ENCODE measurements around the gene ARHGAP44. TPM values are rescaled to one million over a fixed set of nuclear protein-coding genes. Genes with fewer than 3 reads are reported as not detected.
"Not testable (repeated sequence)": the region's sequence is repeated elsewhere in the genome, so short reads cannot be mapped to it uniquely, and the experiment has no call there.

Gene ARHGAP44
- total and polyA plus RNA-seq, 4 donors = 7.4 to 26.2 (median 24.3) TPM

- Histone ChIP-seq H3K9me3 (ENCODE audit: control insufficient read depth, insufficient read depth, low read length) (no peaks in the 10 kb centered on the region), H3K4me3 (ENCODE audit: low read depth, low read length) (no peak overlapping the region), H3K36me3 (ENCODE audit: control insufficient read depth, insufficient read depth, low read length) (no peaks in the 10 kb centered on the region), H3K4me1 (ENCODE audit: control insufficient read depth, insufficient read depth, low read length) (no peaks in the 10 kb centered on the region), H3K27ac (ENCODE audit: low read depth, low read length) (no peak overlapping the region), H3K27me3 (ENCODE audit: control insufficient read depth, insufficient read depth, low read length) (no peaks in the 10 kb centered on the region)
- WGBS (ENCODE audit: insufficient coverage) = 100% methylated on average over 1 of the region's 8 CpGs
- no peak for DNase-seq (ENCODE audit: low read depth in 4 of 6, low spot score in 6 of 6)
Observed at GRCh38 chr17:12877953-12878669, 88.8 kb downstream of the ARHGAP44 start.

GRCh38 chr17:12879096-12879495, 89.8 kb downstream of the ARHGAP44 start:
- not testable (repeated sequence) for H3K36me3 ChIP-seq (ENCODE audit: control insufficient read depth, insufficient read depth, low read length); H3K4me1 ChIP-seq (ENCODE audit: control insufficient read depth, insufficient read depth, low read length); H3K4me3 ChIP-seq (ENCODE audit: low read depth, low read length); H3K9me3 ChIP-seq (ENCODE audit: control insufficient read depth, insufficient read depth, low read length); H3K27ac ChIP-seq (ENCODE audit: low read depth, low read length); DNase-seq (ENCODE audit: low read depth in 4 of 6, low spot score in 6 of 6); H3K27me3 ChIP-seq (ENCODE audit: control insufficient read depth, insufficient read depth, low read length)
- no CpG with 5 or more reads among the region's 5 CpGs for WGBS (ENCODE audit: insufficient coverage)

- no peak overlapping the region for H3K27ac ChIP-seq (ENCODE audit: low read depth, low read length)
- no peak for DNase-seq (ENCODE audit: low read depth in 4 of 6, low spot score in 6 of 6)
- no peak overlapping the region for H3K4me3 ChIP-seq (ENCODE audit: low read depth, low read length)
- H3K9me3 ChIP-seq (ENCODE audit: control insufficient read depth, insufficient read depth, low read length) = peaks cover 2% of the 10 kb centered on the region
- H3K27me3 ChIP-seq (ENCODE audit: control insufficient read depth, insufficient read depth, low read length) = no peaks in the 10 kb centered on the region
- H3K4me1 ChIP-seq (ENCODE audit: control insufficient read depth, insufficient read depth, low read length) = no peaks in the 10 kb centered on the region
- no peaks in the 10 kb centered on the region for H3K36me3 ChIP-seq (ENCODE audit: control insufficient read depth, insufficient read depth, low read length)
- no CpG with 5 or more reads among the region's 2 CpGs for WGBS (ENCODE audit: insufficient coverage)
Observed at GRCh38 chr17:12883472-12883871, 94.2 kb downstream of the ARHGAP44 start.

GRCh38 chr17:12887088-12887487, 97.8 kb downstream of the ARHGAP44 start:
- peaks cover 2% of the 10 kb centered on the region for H3K9me3 ChIP-seq (ENCODE audit: control insufficient read depth, insufficient read depth, low read length)
- no CpG with 5 or more reads among the region's 2 CpGs for WGBS (ENCODE audit: insufficient coverage)
- no peaks in the 10 kb centered on the region for H3K36me3 ChIP-seq (ENCODE audit: control insufficient read depth, insufficient read depth, low read length)
- no peak overlapping the region for H3K4me3 ChIP-seq (ENCODE audit: low read depth, low read length)
- no peaks in the 10 kb centered on the region for H3K4me1 ChIP-seq (ENCODE audit: control insufficient read depth, insufficient read depth, low read length)
- DNase-seq (ENCODE audit: low read depth in 4 of 6, low spot score in 6 of 6) = no peak
- no peak overlapping the region for H3K27ac ChIP-seq (ENCODE audit: low read depth, low read length)
- H3K27me3 ChIP-seq (ENCODE audit: control insufficient read depth, insufficient read depth, low read length) = no peaks in the 10 kb centered on the region

- Histone ChIP-seq H3K27ac (ENCODE audit: low read depth, low read length) (no peak overlapping the region), H3K9me3 (ENCODE audit: control insufficient read depth, insufficient read depth, low read length) (peaks cover 2% of the 10 kb centered on the region), H3K4me1 (ENCODE audit: control insufficient read depth, insufficient read depth, low read length) (no peaks in the 10 kb centered on the region), H3K27me3 (ENCODE audit: control insufficient read depth, insufficient read depth, low read length) (no peaks in the 10 kb centered on the region), H3K4me3 (ENCODE audit: low read depth, low read length) (no peak overlapping the region), H3K36me3 (ENCODE audit: control insufficient read depth, insufficient read depth, low read length) (peaks cover 5% of the 10 kb centered on the region)
- WGBS (ENCODE audit: insufficient coverage) = 86% methylated on average over 9 of the region's 11 CpGs
- no peak for DNase-seq (ENCODE audit: low read depth in 4 of 6, low spot score in 6 of 6)
Observed at GRCh38 chr17:12896180-12896785, 107.0 kb downstream of the ARHGAP44 start.

GRCh38 chr17:12898110-12898509, 108.8 kb downstream of the ARHGAP44 start:
- Histone ChIP-seq H3K9me3 (ENCODE audit: control insufficient read depth, insufficient read depth, low read length) (peaks cover 2% of the 10 kb centered on the region), H3K27ac (ENCODE audit: low read depth, low read length) (no peak overlapping the region), H3K4me3 (ENCODE audit: low read depth, low read length) (no peak overlapping the region), H3K27me3 (ENCODE audit: control insufficient read depth, insufficient read depth, low read length) (no peaks in the 10 kb centered on the region), H3K36me3 (ENCODE audit: control insufficient read depth, insufficient read depth, low read length) (peaks cover 5% of the 10 kb centered on the region), H3K4me1 (ENCODE audit: control insufficient read depth, insufficient read depth, low read length) (no peaks in the 10 kb centered on the region)
- DNase-seq (ENCODE audit: low read depth in 4 of 6, low spot score in 6 of 6) = no peak
- whole genome bisulfite sequencing (ENCODE audit: insufficient coverage) = 43% methylated on average over 3 of the region's 3 CpGs

GRCh38 chr17:12899604-12900003, 110.3 kb downstream of the ARHGAP44 start:
- no peaks in the 10 kb centered on the region for H3K27me3 ChIP-seq (ENCODE audit: control insufficient read depth, insufficient read depth, low read length)
- DNase-seq (ENCODE audit: low read depth in 4 of 6, low spot score in 6 of 6) = no peak
- H3K27ac ChIP-seq (ENCODE audit: low read depth, low read length) = no peak overlapping the region
- H3K4me3 ChIP-seq (ENCODE audit: low read depth, low read length) = no peak overlapping the region
- H3K9me3 ChIP-seq (ENCODE audit: control insufficient read depth, insufficient read depth, low read length) = peaks cover 2% of the 10 kb centered on the region
- 64% methylated on average over 3 of the region's 4 CpGs for WGBS (ENCODE audit: insufficient coverage)
- no peaks in the 10 kb centered on the region for H3K4me1 ChIP-seq (ENCODE audit: control insufficient read depth, insufficient read depth, low read length)
- peaks cover 5% of the 10 kb centered on the region for H3K36me3 ChIP-seq (ENCODE audit: control insufficient read depth, insufficient read depth, low read length)

- Histone ChIP-seq H3K9me3 (ENCODE audit: control insufficient read depth, insufficient read depth, low read length) (peaks cover 2% of the 10 kb centered on the region), H3K4me1 (ENCODE audit: control insufficient read depth, insufficient read depth, low read length) (no peaks in the 10 kb centered on the region), H3K4me3 (ENCODE audit: low read depth, low read length) (no peak overlapping the region), H3K27me3 (ENCODE audit: control insufficient read depth, insufficient read depth, low read length) (no peaks in the 10 kb centered on the region), H3K36me3 (ENCODE audit: control insufficient read depth, insufficient read depth, low read length) (peaks cover 5% of the 10 kb centered on the region), H3K27ac (ENCODE audit: low read depth, low read length) (no peak overlapping the region)
- no peak for DNase-seq (ENCODE audit: low read depth in 4 of 6, low spot score in 6 of 6)
- 88% methylated on average over 5 of the region's 6 CpGs for WGBS (ENCODE audit: insufficient coverage)
Observed at GRCh38 chr17:12900474-12900873, 111.2 kb downstream of the ARHGAP44 start.

GRCh38 chr17:12902046-12902445, 112.7 kb downstream of the ARHGAP44 start:
- H3K9me3 ChIP-seq (ENCODE audit: control insufficient read depth, insufficient read depth, low read length) = peaks cover 2% of the 10 kb centered on the region
- 90% methylated on average over 3 of the region's 3 CpGs for WGBS (ENCODE audit: insufficient coverage)
- H3K36me3 ChIP-seq (ENCODE audit: control insufficient read depth, insufficient read depth, low read length) = no peaks in the 10 kb centered on the region
- no peak overlapping the region for H3K27ac ChIP-seq (ENCODE audit: low read depth, low read length)
- no peaks in the 10 kb centered on the region for H3K27me3 ChIP-seq (ENCODE audit: control insufficient read depth, insufficient read depth, low read length)
- DNase-seq (ENCODE audit: low read depth in 4 of 6, low spot score in 6 of 6) = no peak
- H3K4me3 ChIP-seq (ENCODE audit: low read depth, low read length) = no peak overlapping the region
- no peaks in the 10 kb centered on the region for H3K4me1 ChIP-seq (ENCODE audit: control insufficient read depth, insufficient read depth, low read length)

GRCh38 chr17:12907477-12907876, 118.2 kb downstream of the ARHGAP44 start:
- no peaks in the 10 kb centered on the region for H3K9me3 ChIP-seq (ENCODE audit: control insufficient read depth, insufficient read depth, low read length)
- DNase-seq (ENCODE audit: low read depth in 4 of 6, low spot score in 6 of 6) = no peak
- no peaks in the 10 kb centered on the region for H3K36me3 ChIP-seq (ENCODE audit: control insufficient read depth, insufficient read depth, low read length)
- H3K27ac ChIP-seq (ENCODE audit: low read depth, low read length) = no peak overlapping the region
- H3K4me3 ChIP-seq (ENCODE audit: low read depth, low read length) = no peak overlapping the region
- H3K27me3 ChIP-seq (ENCODE audit: control insufficient read depth, insufficient read depth, low read length) = no peaks in the 10 kb centered on the region
- no peaks in the 10 kb centered on the region for H3K4me1 ChIP-seq (ENCODE audit: control insufficient read depth, insufficient read depth, low read length)

Data from spinal cord (tissue), 10 donors.